GM12878 (cell line): ENCODE measurements around the gene HS1BP3. TPM values are rescaled to one million over a fixed set of nuclear protein-coding genes. Genes with fewer than 3 reads are reported as not detected.

Experiments
- ATAC-seq: fragments of 200-7000 bp; cut with Tn5 transposase; 3 replicates; pipeline ENCODE4 v1.9.1; 2020; ENCODE audit warnings: mild to moderate bottlenecking, moderate library complexity
- BruUV-seq: library from RNA; stranded (reverse); fragments of 400-500 nt; replicated peaks from 2 replicates; lab custom pipeline; 2021; lab: Mats Ljungman, UMichigan
- CTCF ChIA-PET: fragments of 300-600 bp; sonication (Branson Sonifier 250); formaldehyde crosslinking; extraction: SDS; loops from one replicate; lab custom pipeline; 2021; ENCODE audit warnings: inconsistent platforms; lab: Yijun Ruan, JAX
- POLR2A ChIA-PET: fragments of 350-600 bp; formaldehyde crosslinking; extraction: SDS; loops from one replicate; lab custom pipeline; 2021; ENCODE audit warnings: inconsistent platforms; lab: Charles Lee
- RAD21 ChIA-PET: fragments of 300-600 bp; sonication (Branson Sonifier 250); formaldehyde crosslinking; loops from one replicate; lab custom pipeline; 2023; ENCODE audit warnings: antibody characterized with exemption; ENCODE audit not compliant: unreplicated experiment; lab: Charles Lee
- SMC1A ChIA-PET: fragments of 300-600 bp; sonication (Branson Sonifier 250); formaldehyde crosslinking; loops from one replicate; lab custom pipeline; 2023; ENCODE audit not compliant: unreplicated experiment, uncharacterized antibody; lab: Charles Lee
- DNase-seq: peaks from one replicate; pipeline ENCODE4 v3.0.0-alpha.2; 2011; ENCODE audit warnings: low read depth, low spot score
- FAIRE-seq: peaks from 3 replicates; lab custom pipeline; 2011; peaks lifted over from hg19 to GRCh38; lab: Jason Lieb, UNC
- H2AFZ ChIP-seq: 2 replicates; pipeline ENCODE4 v1.6.0; 2011; ENCODE audit warnings: low read depth, low read length, control low read depth; ENCODE audit not compliant: control insufficient read depth
- H3K27ac ChIP-seq: 2 replicates; pipeline ENCODE4 v1.5.1; 2011; ENCODE audit warnings: control low read depth; ENCODE audit not compliant: control insufficient read depth, insufficient read depth
- H3K27me3 ChIP-seq, 2 experiments: replicated peaks in 1 of 2; 2 replicates each; pipeline versions ENCODE4 v1.6.0 to v1.6.1; 2011; ENCODE audit warnings: low read length in 1 of 2; ENCODE audit not compliant: control insufficient read depth in 2 of 2, insufficient read depth in 2 of 2
- H3K36me3 ChIP-seq, 2 experiments: 2 replicates each; pipeline ENCODE4 v1.5.1; 2011; ENCODE audit warnings: low read length in 1 of 2; ENCODE audit not compliant: control insufficient read depth in 2 of 2, insufficient read depth in 2 of 2
- H3K4me1 ChIP-seq: 2 replicates; pipeline ENCODE4 v1.6.1; 2011; ENCODE audit warnings: mild to moderate bottlenecking, low read length, moderate library complexity, mixed read lengths; ENCODE audit not compliant: control insufficient read depth, insufficient read depth
- H3K4me2 ChIP-seq: 2 replicates; pipeline ENCODE4 v1.6.0; 2011; ENCODE audit warnings: control low read depth; ENCODE audit not compliant: control insufficient read depth, insufficient read depth
- H3K4me3 ChIP-seq: fragments of 200-600 bp; sonication (generic); 2 replicates; pipeline ENCODE4 v1.5.1; 2016
- H3K79me2 ChIP-seq: 2 replicates; pipeline ENCODE4 v1.6.0; 2011; ENCODE audit warnings: low read length; ENCODE audit not compliant: control insufficient read depth, insufficient read depth
- H3K9ac ChIP-seq: 2 replicates; pipeline ENCODE4 v1.8.0; 2011; ENCODE audit warnings: low read length, control low read depth, mixed read lengths; ENCODE audit not compliant: control insufficient read depth, insufficient read depth
- H3K9me3 ChIP-seq: replicated peaks from 3 replicates; pipeline ENCODE4 v1.5.1; 2011; ENCODE audit warnings: mild to moderate bottlenecking, low read length; ENCODE audit not compliant: control insufficient read depth, insufficient read depth
- H4K20me1 ChIP-seq: 2 replicates; pipeline ENCODE4 v1.6.0; 2011; ENCODE audit not compliant: control insufficient read depth, insufficient read depth
- ATF7 ChIP-seq: fragments of 450-650 bp; IDR thresholded peaks from 2 replicates; pipeline ENCODE4 v1.6.1; 2016; ENCODE audit warnings: low read depth, mild to moderate bottlenecking
- CEBPZ ChIP-seq: fragments of 150-350 bp; IDR thresholded peaks from 2 replicates; pipeline ENCODE4 v1.6.1; 2016; ENCODE audit warnings: low read depth, low read length
- ETV6 ChIP-seq, 2 experiments: fragments of 450-650 bp in 1 of 2; IDR thresholded peaks in 1 of 2; conservative IDR thresholded peaks in 1 of 2; 2 replicates each; pipeline ENCODE4 v1.6.1; 2014; ENCODE audit warnings: antibody characterized with exemption in 1 of 2, borderline replicate concordance in 1 of 2, low read depth in 1 of 2, mild to moderate bottlenecking in 1 of 2, moderate library complexity in 1 of 2
- EZH2 ChIP-seq: IDR thresholded peaks from 2 replicates; pipeline ENCODE4 v1.6.1; 2012; ENCODE audit warnings: low read depth, mild to moderate bottlenecking, control low read depth, inconsistent platforms, low read length, borderline replicate concordance; ENCODE audit not compliant: control insufficient read depth
- HDAC2 ChIP-seq: fragments of 200-600 bp; sonication (generic); IDR thresholded peaks from 2 replicates; pipeline ENCODE4 v1.6.1; 2017
- JUNB ChIP-seq: IDR thresholded peaks from 2 replicates; pipeline ENCODE4 v1.6.1; 2016; ENCODE audit warnings: antibody characterized with exemption, mild to moderate bottlenecking
- JUND ChIP-seq: IDR thresholded peaks from 2 replicates; pipeline ENCODE4 v1.6.1; 2012; ENCODE audit warnings: low read depth, mild to moderate bottlenecking, low read length, improper control_type of control experiment, moderate library complexity
- LARP7 ChIP-seq: fragments of 450-650 bp; IDR thresholded peaks from 2 replicates; pipeline ENCODE4 v1.6.1; 2017; ENCODE audit warnings: mild to moderate bottlenecking
- MAX ChIP-seq: IDR thresholded peaks from 2 replicates; pipeline ENCODE4 v1.6.1; 2012; ENCODE audit warnings: low read depth, low read length, improper control_type of control experiment
- NBN ChIP-seq: fragments of 450-650 bp; IDR thresholded peaks from 2 replicates; pipeline ENCODE4 v1.6.1; 2016
- NFYA ChIP-seq: IDR thresholded peaks from 2 replicates; pipeline ENCODE4 v1.6.1; 2011; ENCODE audit warnings: low read depth, mild to moderate bottlenecking, low read length, improper control_type of control experiment, borderline replicate concordance
- RFX5 ChIP-seq: IDR thresholded peaks from 2 replicates; pipeline ENCODE4 v1.6.1; 2011; ENCODE audit warnings: low read depth, low read length, improper control_type of control experiment
- SMAD5 ChIP-seq: IDR thresholded peaks from 2 replicates; pipeline ENCODE4 v1.6.1; 2016; ENCODE audit warnings: antibody characterized with exemption, low read depth
- SUZ12 ChIP-seq: fragments of 200-600 bp; sonication (generic); IDR thresholded peaks from one replicate; pipeline ENCODE4 v1.6.1; 2018; ENCODE audit warnings: antibody characterized with exemption, mild to moderate bottlenecking; ENCODE audit not compliant: unreplicated experiment
- YY1 ChIP-seq: IDR thresholded peaks from 2 replicates; pipeline ENCODE4 v1.6.1; 2011; ENCODE audit warnings: low read depth, mild to moderate bottlenecking, low read length
- ZNF274 ChIP-seq: IDR thresholded peaks from one replicate; pipeline ENCODE4 v1.8.0; 2011; ENCODE audit not compliant: insufficient read length, insufficient read depth
- ZNF687 ChIP-seq: fragments of 450-650 bp; IDR thresholded peaks from 2 replicates; pipeline ENCODE4 v1.6.1; 2017; ENCODE audit warnings: mild to moderate bottlenecking, moderate library complexity
- WGBS: methylation state at CpG from one replicate; pipeline ENCODE4 v1.1.6; 2016; ENCODE audit warnings: low lambda C conversion rate; ENCODE audit not compliant: insufficient replicate concordance, insufficient coverage; ENCODE audit errors: missing lambda C conversion rate; 5-methylcytosine and 5-hydroxymethylcytosine counted together
- in situ Hi-C: fragments of 300-500 bp; cut with MboI; formaldehyde crosslinking; loops from 9 replicates; pipeline ENCODE4 v1.14.3; 2018; ENCODE audit warnings: mixed read lengths
- intact Hi-C: fragments of 100-400 bp; cut with micrococcal nuclease; formaldehyde crosslinking; loops from one replicate; pipeline ENCODE4 v1.14.2; 2022; ENCODE audit not compliant: unreplicated experiment
- polyA plus RNA-seq, 11 experiments: library from polyadenylated mRNA; depleted of rRNA in 4 of 11; unstranded in 6 of 11; stranded (reverse) in 5 of 11; fragments of >200 nt; fragmentation: Nextera tagmentation in 4 of 11; fragmentation: Illumina TruSeq in 1 of 11; extraction: Ambion mirVana in 4 of 11; extraction: Trizol in 1 of 11; gene quantifications; 1 replicate in 1 of 11; 2 replicates in 10 of 11; pipeline versions ENCODE4 v1.2.1 to v1.2.3, GENCODE V29; 2011 to 2016; ENCODE audit warnings: inconsistent platforms in 2 of 11, missing spikeins in 2 of 11, low read depth in 1 of 11
- total RNA-seq, 4 experiments: library from RNA; depleted of rRNA in 3 of 4; stranded (reverse); fragments of >200 nt in 3 of 4; fragmentation: Illumina TruSeq in 1 of 4; extraction: Trizol in 1 of 4; gene quantifications; 2 replicates each; pipeline versions ENCODE4 v1.2.1 to v1.2.3, GENCODE V29; 2013 to 2021

HS1BP3 gene
- total and polyA plus RNA-seq, 10 of the 15 experiments (the other 5 are each of a cell fraction or from before 2014, with no cell fraction given): 0.47 to 7.2 (median 4.6) TPM

GRCh38 chr2:20645761-20646160, 5.1 kb downstream of the HS1BP3 start (continued):
- no peak for TF ChIP-seq ETV6 (conservative IDR thresholded peaks at IDR 0.05 in 1 of 2, IDR thresholded peaks at IDR 0.05 in 1 of 2; ENCODE audit: borderline replicate concordance in 1 of 2, low read depth in 1 of 2)
- TF ChIP-seq YY1: no peak
- TF ChIP-seq ZNF687: no peak
- no peak for TF ChIP-seq SUZ12
- TF ChIP-seq RFX5: no peak
- no peak for TF ChIP-seq JUND

DNA sequence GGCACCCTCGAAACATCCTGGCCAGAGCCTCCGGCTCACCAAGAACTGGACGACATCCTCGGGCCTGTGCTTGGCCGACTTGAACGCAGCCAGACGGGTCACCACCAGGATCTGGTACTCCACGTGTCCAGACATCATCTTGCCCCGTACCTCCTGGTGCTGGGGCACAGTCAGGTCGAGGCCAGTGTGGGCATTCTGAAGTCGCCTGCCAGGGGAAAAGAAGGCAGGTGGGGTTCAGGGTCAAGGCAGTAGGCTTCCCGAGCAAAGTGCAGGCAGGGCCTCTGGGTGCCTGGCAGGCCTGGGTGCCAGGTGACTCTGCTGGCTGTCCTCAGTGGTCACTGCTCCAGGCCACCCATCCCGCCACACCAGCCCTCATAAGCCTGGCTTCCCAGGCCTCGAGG, 5.6 kb downstream of the HS1BP3 start:
- SMC1A ChIA-PET: interaction anchor here (1.0 kb wide), 1 partner anchor 201 kb away, joined by 3 read pairs; no protein-coding TSS in a partner anchor
- in situ Hi-C loops: no loop called here
- TF ChIP-seq HDAC2 (no peak), MAX (no peak), EZH2 (no peak), JUNB (no peak), SMAD5 (no peak), NFYA (no peak), NBN (no peak), LARP7 (no peak), ZNF274 (no peak), ATF7 (no peak), CEBPZ (no peak)

More for the DNA sequence above, 5.6 kb downstream of the HS1BP3 start:
- DNase-seq: no peak
- H3K27me3 ChIP-seq: 0 out of 4 replicates have a peak, but pooled peaks cover 0 to 1% of the 10 kb centered on the region in 2 experiments
- no peak overlapping the region for H3K9ac ChIP-seq
- H3K79me2 ChIP-seq: no peaks in the 10 kb centered on the region
- ChIA-PET RAD21 (interaction anchor here (1.5 kb wide), 1 partner anchor 203 kb away, joined by 3 read pairs; no protein-coding TSS in a partner anchor), CTCF (interaction anchor here (1.8 to 6.3 kb wide), 2 partner anchors 233 to 319 kb away, joined by 4 to 72 read pairs; no protein-coding TSS in a partner anchor), POLR2A (no interaction called here)
- H3K4me3 ChIP-seq: no peak overlapping the region
- no peaks in the 10 kb centered on the region; the same call in 1 of the 2 replicates for H4K20me1 ChIP-seq
- peaks cover 4% of the 10 kb centered on the region for H3K4me1 ChIP-seq
- intact Hi-C loops: no loop called here
- no peak overlapping the region for H3K4me2 ChIP-seq
- 72% methylated on average over 14 of the region's 14 CpGs for WGBS
- BruUV-seq: no TSS peak
- H3K9me3 ChIP-seq: no peaks in the 10 kb centered on the region
- H3K36me3 ChIP-seq: peaks cover 0 to 3% of the 10 kb centered on the region in 2 experiments; a peak in 2 of 4 replicates
- H2AFZ ChIP-seq: no peak overlapping the region
- no peak for FAIRE-seq
- no peak overlapping the region for H3K27ac ChIP-seq
- no peak for ATAC-seq
